Measurements from ENCODE around the gene CLEC10A. TPM values are rescaled to one million over a fixed set of nuclear protein-coding genes. Genes with fewer than 3 reads are reported as not detected.
"Not testable (repeated sequence)": the region's sequence is repeated elsewhere in the genome, so short reads cannot be mapped to it uniquely, and the experiment has no call there.

CLEC10A gene
- polyA plus RNA-seq, 3 donors: 22.7 to 69.4 (median 61.9) TPM

DNA sequence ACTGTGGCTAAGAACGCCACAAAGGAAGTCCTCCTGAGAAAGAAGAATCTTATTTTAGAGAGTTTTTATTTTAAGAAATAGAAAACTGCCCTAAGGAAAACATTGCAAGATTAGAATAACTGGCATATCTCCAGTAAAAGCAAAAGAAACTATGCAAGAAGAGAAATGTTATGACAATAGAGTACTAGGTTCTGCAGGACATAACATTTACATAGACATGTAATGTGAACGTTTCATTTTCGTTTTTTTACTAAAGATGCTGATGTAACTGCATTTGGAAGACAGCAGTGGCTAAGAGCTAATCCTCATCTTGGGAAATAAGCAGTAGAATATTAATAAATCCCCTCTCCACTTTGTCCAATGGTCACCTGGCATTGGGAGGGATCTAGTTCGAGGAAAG, 42.3 kb upstream of the CLEC10A start:
- Mint-ChIP-seq H3K4me1 (peaks cover 77% of the 10 kb centered on the region), H3K9me3 (peaks cover 1 to 7% (median 3%) of the 10 kb centered on the region in 7 donors), H3K4me3 (peak overlapping the region in 1 of 2 donors; percentile 21), H3K27me3 (ENCODE audit: low read depth in 3 of 3) (no peaks in the 10 kb centered on the region), H3K36me3 (peaks cover 2 to 7% of the 10 kb centered on the region in 2 donors), H3K27ac (peak overlapping the region; percentile 82 to 100 (median 98))
- Histone ChIP-seq H3K27ac (ENCODE audit: low read depth in 1 of 2, low read length in 2 of 2) (peak overlapping the region; percentile 66 to 99), H2AFZ (ENCODE audit: insufficient read depth, low read depth, low read length, poor library complexity, severe bottlenecking) (no peak overlapping the region), H3K9me3 (replicated peaks in 1 of 2; ENCODE audit: control insufficient read depth in 1 of 2, insufficient read depth in 1 of 2, low read length in 2 of 2) (peaks cover 2 to 3% of the 10 kb centered on the region in 2 donors), H3K9ac (ENCODE audit: insufficient read depth, low read length, poor library complexity, severe bottlenecking) (no peak overlapping the region), H3K27me3 (ENCODE audit: control insufficient read depth in 2 of 2, insufficient read depth in 2 of 2, low read length in 2 of 2) (no peaks in the 10 kb centered on the region), H3K36me3 (replicated peaks in 1 of 2; ENCODE audit: control insufficient read depth in 1 of 2, insufficient read depth in 2 of 2, low read length in 2 of 2) (no peaks in the 10 kb centered on the region), H3K4me1 (ENCODE audit: control insufficient read depth in 1 of 2, insufficient read depth in 2 of 2, low read length in 2 of 2) (peaks cover 70 to 79% of the 10 kb centered on the region in 2 donors), H3K4me2 (replicated peaks; ENCODE audit: extremely low read depth, low read length, poor library complexity, severe bottlenecking) (peak overlapping the region; percentile 49), H4K20me1 (ENCODE audit: insufficient read depth, low read length) (no peaks in the 10 kb centered on the region), H3K79me2 (ENCODE audit: insufficient read depth, low read length) (peaks cover 6% of the 10 kb centered on the region), H3K4me3 (replicated peaks in 1 of 3; ENCODE audit: low read depth in 2 of 3, low read length in 3 of 3) (no peak overlapping the region)
- no peak for TF ChIP-seq CTCF (IDR thresholded peaks at IDR 0.05)
- peak in 2 of 3 donors; percentile 40 to 56 for DNase-seq
- WGBS (ENCODE audit: insufficient coverage): no CpG with 5 or more reads among the region's 4 CpGs
- intact Hi-C loops (cut with micrococcal nuclease): no loop called here

DNA sequence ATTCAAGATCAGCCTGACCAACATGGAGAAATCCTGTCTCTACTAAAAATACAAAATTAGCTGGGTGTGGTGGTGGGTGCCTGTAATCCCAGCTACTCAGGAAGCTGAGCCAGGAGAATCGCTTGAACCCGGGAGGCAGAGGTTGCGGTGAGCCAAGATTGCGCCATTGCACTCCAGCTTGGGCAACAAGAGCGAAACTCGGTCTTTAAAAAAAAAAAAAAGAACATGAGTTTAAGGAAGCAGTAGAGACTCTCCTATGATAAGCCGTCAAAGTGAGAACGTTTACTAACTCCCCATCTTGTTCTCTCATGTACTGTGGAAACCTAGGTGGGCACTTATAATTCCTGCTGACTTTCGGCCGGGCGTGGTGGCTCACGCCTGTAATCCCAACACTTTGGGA, 40.6 kb upstream of the CLEC10A start:
- WGBS (ENCODE audit: insufficient coverage): 0% methylated on average over 5 of the region's 12 CpGs
- intact Hi-C loops (cut with micrococcal nuclease): loop anchor here in 1 of 2 donors (1.0 to 2.0 kb wide), 2 partner anchors 8 to 26 kb away; no protein-coding TSS in a partner anchor
- not testable (repeated sequence) for H3K27me3 Mint-ChIP-seq (ENCODE audit: low read depth in 3 of 3); H3K36me3 ChIP-seq (replicated peaks in 1 of 2; ENCODE audit: control insufficient read depth in 1 of 2, insufficient read depth in 2 of 2, low read length in 2 of 2); H2AFZ ChIP-seq (ENCODE audit: insufficient read depth, low read depth, low read length, poor library complexity, severe bottlenecking); H4K20me1 ChIP-seq (ENCODE audit: insufficient read depth, low read length); H3K27me3 ChIP-seq (ENCODE audit: control insufficient read depth in 2 of 2, insufficient read depth in 2 of 2, low read length in 2 of 2); H3K9me3 ChIP-seq (replicated peaks in 1 of 2; ENCODE audit: control insufficient read depth in 1 of 2, insufficient read depth in 1 of 2, low read length in 2 of 2); H3K79me2 ChIP-seq (ENCODE audit: insufficient read depth, low read length)
- Mint-ChIP-seq H3K9me3 (peaks cover 5 to 11% (median 7%) of the 10 kb centered on the region in 7 donors), H3K4me1 (peaks cover 74% of the 10 kb centered on the region), H3K36me3 (peaks cover 6 to 11% of the 10 kb centered on the region in 2 donors), H3K4me3 (peak overlapping the region; percentile 68 to 82), H3K27ac (peak overlapping the region; percentile 98 to 100 (median 99))
- peak overlapping the region; percentile 58 for H3K4me2 ChIP-seq (replicated peaks; ENCODE audit: extremely low read depth, low read length, poor library complexity, severe bottlenecking)
- peak overlapping the region; percentile 97 to 99 for H3K27ac ChIP-seq (ENCODE audit: low read depth in 1 of 2, low read length in 2 of 2)
- peaks cover 87 to 95% of the 10 kb centered on the region in 2 donors for H3K4me1 ChIP-seq (ENCODE audit: control insufficient read depth in 1 of 2, insufficient read depth in 2 of 2, low read length in 2 of 2)
- H3K9ac ChIP-seq (ENCODE audit: insufficient read depth, low read length, poor library complexity, severe bottlenecking): peak overlapping the region; percentile 88
- H3K4me3 ChIP-seq (replicated peaks in 1 of 3; ENCODE audit: low read depth in 2 of 3, low read length in 3 of 3): peak overlapping the region in 2 of 3 experiments; percentile 22 to 63
- DNase-seq: peak; percentile 75 to 86 (median 85)
